Fibroblast of mammary gland (primary cell): Measurements from ENCODE around the gene SH3RF3.
A peak's percentile ranks its signal among the peaks of the same experiment; 100 is the strongest.

ENCODE experiments used
- DNase-seq: peaks from one replicate; pipeline ENCODE4 v3.0.0-alpha.2; 2010; ENCODE audit warnings: low read depth
- H3K4me3 ChIP-seq: 2 replicates; pipeline ENCODE4 v1.5.1; 2011; ENCODE audit warnings: low read depth, mild to moderate bottlenecking, low read length, moderate library complexity; ENCODE audit not compliant: control insufficient read depth
- TF ChIP-seq, protein P1 (sequence below): conservative IDR thresholded peaks from 2 replicates; pipeline ENCODE4 v1.5.1; 2011; ENCODE audit warnings: low read depth, low read length, inconsistent platforms; ENCODE audit not compliant: control insufficient read depth, insufficient read depth

SH3RF3 gene

DNA sequence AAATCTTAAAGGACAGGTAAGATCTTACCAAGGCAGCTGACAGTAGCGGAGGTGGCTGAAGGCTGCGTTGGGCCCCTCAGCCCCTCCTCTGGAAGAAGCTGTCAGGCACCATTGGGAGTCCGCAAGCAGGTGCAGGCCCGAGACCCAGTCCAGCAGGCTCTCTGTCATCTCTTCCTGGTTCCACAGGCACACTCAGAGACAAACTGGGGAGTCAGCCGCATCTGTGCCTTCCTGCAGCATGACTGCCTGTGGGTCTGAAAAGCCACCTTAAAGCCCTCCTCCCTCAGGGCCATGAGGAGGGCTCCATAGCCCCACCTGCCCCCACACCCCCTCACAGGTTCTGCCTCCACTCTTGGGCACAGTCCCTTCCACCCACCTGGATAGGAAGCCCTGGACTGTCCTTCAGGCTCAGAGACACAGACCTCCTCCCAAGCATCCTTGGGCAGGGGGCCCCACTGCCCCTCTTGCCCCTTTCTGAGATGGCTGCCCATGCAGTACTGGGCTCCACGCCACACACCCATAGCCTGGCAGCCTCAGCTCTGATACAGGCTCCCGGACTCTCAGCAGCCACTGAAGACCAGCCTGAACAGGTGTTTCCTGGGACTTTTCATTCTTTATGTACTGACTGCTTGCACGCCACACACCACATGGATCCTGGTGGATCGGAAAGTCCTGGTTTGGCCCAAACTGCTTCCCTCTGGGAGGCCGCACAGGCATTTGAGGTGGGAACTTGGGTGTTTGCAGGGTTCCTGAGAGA is 245.0 kb downstream of the SH3RF3 start:
- TF ChIP-seq, protein P1, sequence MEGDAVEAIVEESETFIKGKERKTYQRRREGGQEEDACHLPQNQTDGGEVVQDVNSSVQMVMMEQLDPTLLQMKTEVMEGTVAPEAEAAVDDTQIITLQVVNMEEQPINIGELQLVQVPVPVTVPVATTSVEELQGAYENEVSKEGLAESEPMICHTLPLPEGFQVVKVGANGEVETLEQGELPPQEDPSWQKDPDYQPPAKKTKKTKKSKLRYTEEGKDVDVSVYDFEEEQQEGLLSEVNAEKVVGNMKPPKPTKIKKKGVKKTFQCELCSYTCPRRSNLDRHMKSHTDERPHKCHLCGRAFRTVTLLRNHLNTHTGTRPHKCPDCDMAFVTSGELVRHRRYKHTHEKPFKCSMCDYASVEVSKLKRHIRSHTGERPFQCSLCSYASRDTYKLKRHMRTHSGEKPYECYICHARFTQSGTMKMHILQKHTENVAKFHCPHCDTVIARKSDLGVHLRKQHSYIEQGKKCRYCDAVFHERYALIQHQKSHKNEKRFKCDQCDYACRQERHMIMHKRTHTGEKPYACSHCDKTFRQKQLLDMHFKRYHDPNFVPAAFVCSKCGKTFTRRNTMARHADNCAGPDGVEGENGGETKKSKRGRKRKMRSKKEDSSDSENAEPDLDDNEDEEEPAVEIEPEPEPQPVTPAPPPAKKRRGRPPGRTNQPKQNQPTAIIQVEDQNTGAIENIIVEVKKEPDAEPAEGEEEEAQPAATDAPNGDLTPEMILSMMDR: no peak
- H3K4me3 ChIP-seq: no peak overlapping the region
- DNase-seq: no peak

GRCh38 chr2:109374548-109375130 is 245.6 kb downstream of the SH3RF3 start:
- no peak overlapping the region for H3K4me3 ChIP-seq
- TF ChIP-seq, protein P1: no peak
- DNase-seq: no peak

DNA sequence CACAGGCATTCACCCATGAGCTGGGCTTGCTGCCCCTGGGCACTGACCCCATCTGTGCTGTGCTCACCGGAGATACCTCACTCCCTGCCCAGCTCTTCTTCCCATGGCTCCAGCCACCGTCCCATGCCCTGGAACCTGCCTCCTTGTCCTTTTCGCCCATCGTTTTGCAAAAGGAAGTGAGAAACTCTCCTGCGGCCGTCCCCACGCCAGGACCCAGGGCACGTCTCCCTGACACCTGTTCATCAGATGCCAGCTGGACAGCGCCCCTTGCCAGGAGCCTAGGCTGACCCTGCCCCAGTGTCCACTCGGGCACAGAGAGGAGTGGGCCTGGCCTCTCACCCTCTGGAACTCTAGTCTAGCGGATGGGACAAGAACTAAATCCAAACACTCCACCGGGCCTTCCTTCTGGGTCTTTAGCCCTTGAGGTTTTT is 246.1 kb downstream of the SH3RF3 start:
- no peak for DNase-seq
- no peak overlapping the region for H3K4me3 ChIP-seq
- TF ChIP-seq, protein P1: no peak

GRCh38 chr2:109375656-109376055 is 246.7 kb downstream of the SH3RF3 start:
- no peak for DNase-seq
- TF ChIP-seq, protein P1: no peak

DNA sequence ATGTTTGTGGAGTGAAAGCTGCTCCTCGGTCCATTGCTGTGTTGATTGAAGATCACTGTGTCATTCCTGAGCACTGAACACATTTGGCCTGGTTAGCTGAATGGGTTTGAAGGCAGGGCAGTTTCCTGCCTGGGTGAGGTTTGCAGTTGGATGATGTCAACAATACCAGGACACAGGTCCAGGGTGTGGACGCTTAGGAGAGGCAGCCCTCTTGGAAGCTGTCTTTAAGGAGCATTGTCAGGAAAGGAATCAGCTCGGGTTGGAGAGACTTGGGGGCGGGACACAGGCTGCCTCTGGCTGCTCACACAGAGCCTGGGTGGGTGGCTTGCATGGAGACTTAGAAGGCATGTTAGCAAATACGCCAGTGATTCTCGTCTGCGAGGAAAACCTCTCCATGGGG is 247.1 kb downstream of the SH3RF3 start:
- peak; percentile 48 for DNase-seq
- no peak overlapping the region for H3K4me3 ChIP-seq
- TF ChIP-seq, protein P1: no peak

More at GRCh38 chr2:109375656-109376055, 246.7 kb downstream of the SH3RF3 start:
- H3K4me3 ChIP-seq: no peak overlapping the region

DNA sequence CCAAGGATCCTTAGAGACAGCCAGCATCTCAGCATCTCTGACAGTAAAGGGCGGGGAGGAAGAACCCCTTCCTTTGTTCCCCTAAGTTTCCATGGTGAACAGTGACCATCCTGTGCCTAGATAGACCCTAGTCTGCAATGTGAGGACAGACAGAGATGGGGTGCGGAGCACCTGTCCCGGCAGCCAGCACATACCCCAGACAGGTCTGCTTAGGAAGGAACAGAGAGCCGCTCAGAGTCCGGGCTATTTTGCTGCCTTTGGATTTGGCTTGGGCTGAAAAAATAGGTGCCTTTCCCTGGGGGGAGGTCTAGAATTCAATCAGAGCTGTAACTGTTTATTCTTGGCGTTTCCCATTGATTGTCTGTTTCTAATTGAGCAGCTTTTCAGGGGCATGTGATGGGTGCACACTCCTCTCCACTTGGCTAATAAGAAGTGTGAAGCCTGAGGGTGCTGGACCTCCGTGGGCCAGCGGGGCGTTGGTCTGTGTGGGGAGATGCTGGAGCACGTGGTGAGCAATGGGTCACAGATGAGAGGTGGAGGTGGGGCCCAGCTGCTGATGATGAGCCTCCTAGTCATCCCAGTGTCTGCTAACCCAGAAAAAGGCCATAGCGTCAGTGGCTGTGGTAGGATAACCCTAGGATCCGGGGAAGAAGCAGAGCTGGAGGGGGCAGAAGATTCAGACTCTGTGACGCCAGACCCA is 247.9 kb downstream of the SH3RF3 start:
- peak; percentile 59 for DNase-seq
- H3K4me3 ChIP-seq: no peak overlapping the region
- TF ChIP-seq, protein P1: no peak
